ENCODE data around the gene SIGLECL1.

DNA sequence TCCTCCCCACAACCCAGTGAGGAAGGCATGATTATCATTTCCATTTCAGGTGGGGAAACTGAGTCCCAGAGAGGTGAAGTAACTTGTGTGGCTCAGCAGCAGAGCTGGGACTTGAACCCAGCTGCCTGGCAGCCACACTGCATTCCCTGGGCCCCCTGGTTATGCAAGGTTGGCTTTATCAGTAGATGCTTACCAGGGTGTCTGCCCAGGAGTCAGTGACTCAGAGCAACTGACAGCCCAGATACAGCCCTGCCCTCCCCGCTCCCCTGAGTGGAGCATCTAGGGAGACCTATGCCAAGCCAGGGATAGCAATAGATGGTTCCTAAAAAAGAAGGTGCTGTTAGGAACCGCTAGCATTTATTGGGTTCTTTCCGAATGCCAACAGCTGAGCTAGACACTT is 66.5 kb downstream of the SIGLECL1 start:
- no peak for TF ChIP-seq POLR2A (IDR thresholded peaks at IDR 0.05)
- TF ChIP-seq, protein P1, sequence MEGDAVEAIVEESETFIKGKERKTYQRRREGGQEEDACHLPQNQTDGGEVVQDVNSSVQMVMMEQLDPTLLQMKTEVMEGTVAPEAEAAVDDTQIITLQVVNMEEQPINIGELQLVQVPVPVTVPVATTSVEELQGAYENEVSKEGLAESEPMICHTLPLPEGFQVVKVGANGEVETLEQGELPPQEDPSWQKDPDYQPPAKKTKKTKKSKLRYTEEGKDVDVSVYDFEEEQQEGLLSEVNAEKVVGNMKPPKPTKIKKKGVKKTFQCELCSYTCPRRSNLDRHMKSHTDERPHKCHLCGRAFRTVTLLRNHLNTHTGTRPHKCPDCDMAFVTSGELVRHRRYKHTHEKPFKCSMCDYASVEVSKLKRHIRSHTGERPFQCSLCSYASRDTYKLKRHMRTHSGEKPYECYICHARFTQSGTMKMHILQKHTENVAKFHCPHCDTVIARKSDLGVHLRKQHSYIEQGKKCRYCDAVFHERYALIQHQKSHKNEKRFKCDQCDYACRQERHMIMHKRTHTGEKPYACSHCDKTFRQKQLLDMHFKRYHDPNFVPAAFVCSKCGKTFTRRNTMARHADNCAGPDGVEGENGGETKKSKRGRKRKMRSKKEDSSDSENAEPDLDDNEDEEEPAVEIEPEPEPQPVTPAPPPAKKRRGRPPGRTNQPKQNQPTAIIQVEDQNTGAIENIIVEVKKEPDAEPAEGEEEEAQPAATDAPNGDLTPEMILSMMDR (IDR thresholded peaks at IDR 0.05): no peak

All from thyroid gland (tissue), 4 donors.